Trophoblast cell (in vitro differentiated cells and primary cell): Measurements from ENCODE around the gene GASK1B.

Source experiments
- DNase-seq, 2 donors: peaks; one replicate each; pipeline ENCODE4 v3.0.0-alpha.2; 2016
- H2AFZ ChIP-seq: 2 replicates; pipeline ENCODE4 v1.6.1; 2013; ENCODE audit warnings: low read length, moderate library complexity, mild to moderate bottlenecking; ENCODE audit not compliant: insufficient read depth, poor library complexity
- H2AK5ac ChIP-seq: 2 replicates; pipeline ENCODE4 v1.6.1; 2013; ENCODE audit warnings: mild to moderate bottlenecking, low read length
- H2BK120ac ChIP-seq: 2 replicates; pipeline ENCODE4 v1.6.1; 2013; ENCODE audit warnings: low read length, mild to moderate bottlenecking, moderate library complexity; ENCODE audit not compliant: insufficient read depth, poor library complexity
- H2BK12ac ChIP-seq: 2 replicates; pipeline ENCODE4 v1.6.1; 2013; ENCODE audit warnings: mild to moderate bottlenecking, low read length, moderate library complexity
- H2BK5ac ChIP-seq: 2 replicates; pipeline ENCODE4 v1.6.1; 2013; ENCODE audit warnings: low read length, low read depth, moderate library complexity, mild to moderate bottlenecking; ENCODE audit not compliant: poor library complexity
- H3K14ac ChIP-seq: 2 replicates; pipeline ENCODE4 v1.6.1; 2013; ENCODE audit warnings: mild to moderate bottlenecking, low read length
- H3K18ac ChIP-seq: 2 replicates; pipeline ENCODE4 v1.6.1; 2013; ENCODE audit warnings: mild to moderate bottlenecking, low read length
- H3K23ac ChIP-seq: 2 replicates; pipeline ENCODE4 v1.6.1; 2013; ENCODE audit warnings: low read length
- H3K27ac ChIP-seq: 2 replicates; pipeline ENCODE4 v1.5.1; 2013; ENCODE audit warnings: low read depth, mild to moderate bottlenecking, inconsistent platforms, low read length, moderate library complexity
- H3K27me3 ChIP-seq: 2 replicates; pipeline ENCODE4 v1.6.1; 2013; ENCODE audit warnings: inconsistent platforms, mild to moderate bottlenecking, low read length, moderate library complexity; ENCODE audit not compliant: insufficient read depth
- H3K36me3 ChIP-seq, 2 experiments: 1 replicate in 1 of 2; 2 replicates in 1 of 2; pipeline ENCODE4 v1.6.1; 2013; ENCODE audit warnings: low read length in 2 of 2, mild to moderate bottlenecking in 2 of 2, moderate library complexity in 1 of 2; ENCODE audit not compliant: insufficient read depth in 2 of 2, control insufficient read depth in 1 of 2
- H3K4ac ChIP-seq: 2 replicates; pipeline ENCODE4 v1.6.1; 2013; ENCODE audit warnings: low read depth, mild to moderate bottlenecking, low read length, moderate library complexity
- H3K4me1 ChIP-seq, 2 experiments: 1 replicate in 1 of 2; 2 replicates in 1 of 2; pipeline ENCODE4 v1.6.1; 2013; ENCODE audit warnings: low read length in 2 of 2, mild to moderate bottlenecking in 2 of 2, moderate library complexity in 1 of 2; ENCODE audit not compliant: insufficient read depth in 2 of 2, control insufficient read depth in 1 of 2
- H3K4me2 ChIP-seq: 2 replicates; pipeline ENCODE4 v1.6.1; 2013; ENCODE audit warnings: inconsistent platforms, mild to moderate bottlenecking, low read length, moderate library complexity
- H3K4me3 ChIP-seq: 2 replicates; pipeline ENCODE4 v1.5.1; 2013; ENCODE audit warnings: mild to moderate bottlenecking, low read depth, low read length, inconsistent platforms
- H3K79me1 ChIP-seq: one replicate; pipeline ENCODE4 v1.6.1; 2013; ENCODE audit warnings: low read length
- H3K79me2 ChIP-seq: 2 replicates; pipeline ENCODE4 v1.6.1; 2013; ENCODE audit warnings: low read length, mild to moderate bottlenecking; ENCODE audit not compliant: control insufficient read depth, insufficient read depth, poor library complexity
- H3K9ac ChIP-seq: 2 replicates; pipeline ENCODE4 v1.6.1; 2013; ENCODE audit warnings: mild to moderate bottlenecking, low read length
- H3K9me3 ChIP-seq: 2 replicates; pipeline ENCODE4 v1.6.1; 2013; ENCODE audit warnings: low read depth, mild to moderate bottlenecking, control low read depth, inconsistent platforms, low read length; ENCODE audit not compliant: insufficient read depth
- H4K12ac ChIP-seq: 2 replicates; pipeline ENCODE4 v1.6.1; 2013; ENCODE audit warnings: low read depth, mild to moderate bottlenecking, low read length, moderate library complexity
- H4K8ac ChIP-seq: 2 replicates; pipeline ENCODE4 v1.6.1; 2013; ENCODE audit warnings: low read depth, mild to moderate bottlenecking, low read length, moderate library complexity
- H4K91ac ChIP-seq: one replicate; pipeline ENCODE4 v1.6.1; 2013; ENCODE audit warnings: low read depth, mild to moderate bottlenecking, low read length, moderate library complexity
- WGBS: extraction: QIAGEN DNeasy Blood & Tissue Kit; methylation state at CpG from one replicate; pipeline ENCODE4 v1.1.7; 2013; ENCODE audit warnings: missing lambda C conversion rate; ENCODE audit not compliant: insufficient read length, insufficient coverage; ENCODE audit errors: extremely low coverage; 5-methylcytosine and 5-hydroxymethylcytosine counted together

GASK1B gene

DNA sequence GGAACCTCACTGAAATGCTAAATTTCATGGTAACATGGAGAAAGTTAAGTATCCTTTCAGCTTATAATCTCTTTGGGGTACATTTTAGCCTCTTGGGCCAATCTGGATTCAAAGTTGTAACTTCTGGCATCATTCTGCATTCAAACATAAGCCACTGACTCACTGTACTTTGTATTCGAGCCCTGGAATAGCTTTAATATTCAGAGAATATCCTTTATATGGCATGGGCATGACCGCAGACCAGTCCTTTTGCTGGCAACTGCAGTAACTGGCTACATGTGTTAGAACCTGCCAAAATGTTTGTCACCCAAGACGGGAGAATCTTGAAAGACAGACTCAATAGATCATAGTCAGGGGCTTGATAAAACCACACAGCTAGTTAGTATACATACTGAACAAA is 3.3 kb downstream of the GASK1B start:
- Histone ChIP-seq H3K4me3 (no peak overlapping the region), H3K14ac (no peak overlapping the region), H2AK5ac (no peak overlapping the region), H2BK120ac (peak overlapping the region; percentile 57), H3K4ac (no peak overlapping the region), H3K4me2 (peak overlapping the region; percentile 53), H3K27ac (no peak overlapping the region), H4K8ac (no peak overlapping the region), H3K36me3 (peaks cover 3 to 5% of the 10 kb centered on the region in 2 experiments), H4K91ac (peak overlapping the region; percentile 47), H2AFZ (no peak overlapping the region), H3K18ac (no peak overlapping the region), H3K27me3 (no peaks in the 10 kb centered on the region), H4K12ac (no peak overlapping the region), H2BK5ac (no peak overlapping the region), H3K4me1 (peaks cover 9 to 16% of the 10 kb centered on the region in 2 experiments), H3K23ac (no peak overlapping the region), H3K9me3 (no peaks in the 10 kb centered on the region), H3K79me1 (peaks cover 19% of the 10 kb centered on the region), H3K79me2 (peaks cover 5% of the 10 kb centered on the region), H2BK12ac (peak overlapping the region; percentile 58), H3K9ac (no peak overlapping the region)
- no CpG with 5 or more reads among the region's 3 CpGs for WGBS
- no peak for DNase-seq

DNA sequence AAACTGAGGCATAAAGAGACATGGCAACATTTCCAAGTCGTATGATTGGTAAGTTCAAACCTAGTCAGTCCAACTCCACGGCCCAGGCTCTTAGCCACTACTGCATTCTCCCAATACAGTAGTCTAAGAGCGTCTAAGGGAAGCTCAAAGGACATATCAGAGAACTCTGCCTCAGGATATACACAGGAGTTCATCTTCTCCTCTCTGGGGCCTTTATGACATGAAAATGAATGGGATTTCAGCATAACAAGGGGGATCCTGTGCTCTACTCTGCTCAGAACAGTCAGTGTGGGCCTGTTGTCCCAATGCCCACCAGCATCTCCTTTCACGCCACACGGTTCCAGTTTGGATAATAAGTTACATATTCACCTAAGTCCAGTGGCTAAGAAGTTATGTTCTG is 4.2 kb downstream of the GASK1B start:
- WGBS, result no CpG with 5 or more reads among the region's 5 CpGs
- no peak overlapping the region for H3K4ac ChIP-seq
- no peak overlapping the region for H3K23ac ChIP-seq
- H2AFZ ChIP-seq, result no peak overlapping the region
- no peak overlapping the region for H3K9ac ChIP-seq
- H2BK120ac ChIP-seq, result no peak overlapping the region
- H3K27me3 ChIP-seq, result no peaks in the 10 kb centered on the region
- no peak overlapping the region for H3K18ac ChIP-seq
- H2BK5ac ChIP-seq, result no peak overlapping the region
- no peak for DNase-seq
- no peak overlapping the region for H2AK5ac ChIP-seq
- no peak overlapping the region for H4K12ac ChIP-seq
- no peak overlapping the region for H3K4me3 ChIP-seq
- no peak overlapping the region for H2BK12ac ChIP-seq
- peaks cover 9 to 19% of the 10 kb centered on the region in 2 experiments for H3K4me1 ChIP-seq
- no peak overlapping the region for H4K91ac ChIP-seq
- peaks cover 21% of the 10 kb centered on the region for H3K79me1 ChIP-seq
- H3K36me3 ChIP-seq, result peaks cover 3 to 5% of the 10 kb centered on the region in 2 experiments
- H3K9me3 ChIP-seq, result no peaks in the 10 kb centered on the region
- H4K8ac ChIP-seq, result no peak overlapping the region
- H3K14ac ChIP-seq, result peak overlapping the region; percentile 11
- H3K4me2 ChIP-seq, result peak overlapping the region; percentile 39
- H3K79me2 ChIP-seq, result peaks cover 5% of the 10 kb centered on the region
- no peak overlapping the region for H3K27ac ChIP-seq

DNA sequence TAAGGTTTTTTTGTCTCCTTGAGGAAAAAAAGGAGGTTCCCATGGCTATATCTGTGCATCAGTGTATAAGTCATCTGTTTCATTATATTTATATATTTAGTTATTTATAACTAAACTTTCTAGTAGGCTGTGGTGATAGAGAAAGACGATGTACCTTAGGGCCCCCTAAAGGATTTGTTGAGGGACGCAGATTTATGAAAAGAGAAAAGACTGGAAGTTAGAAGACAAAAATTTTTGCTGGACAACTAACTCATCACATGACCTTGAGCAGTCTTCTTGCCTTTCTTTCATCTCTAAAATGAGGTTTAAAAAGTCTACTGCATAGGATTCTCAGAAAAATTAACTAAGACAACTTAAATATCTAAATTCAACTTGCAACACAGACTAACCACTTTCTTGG is 6.1 kb downstream of the GASK1B start:
- Histone ChIP-seq H3K27me3 (no peaks in the 10 kb centered on the region), H3K27ac (no peak overlapping the region), H3K79me1 (peaks cover 27% of the 10 kb centered on the region), H2BK120ac (no peak overlapping the region), H3K4ac (no peak overlapping the region), H3K9ac (no peak overlapping the region), H3K18ac (no peak overlapping the region), H3K4me2 (no peak overlapping the region), H3K23ac (no peak overlapping the region), H2AFZ (no peak overlapping the region), H4K91ac (no peak overlapping the region), H3K36me3 (peaks cover 3 to 5% of the 10 kb centered on the region in 2 experiments), H2AK5ac (no peak overlapping the region), H3K9me3 (no peaks in the 10 kb centered on the region), H3K4me1 (peaks cover 13 to 24% of the 10 kb centered on the region in 2 experiments), H2BK5ac (no peak overlapping the region), H3K4me3 (no peak overlapping the region), H4K12ac (no peak overlapping the region), H2BK12ac (no peak overlapping the region), H3K14ac (no peak overlapping the region), H3K79me2 (peaks cover 5% of the 10 kb centered on the region), H4K8ac (no peak overlapping the region)
- no peak for DNase-seq
- no CpG with 5 or more reads among the region's 2 CpGs for WGBS

DNA sequence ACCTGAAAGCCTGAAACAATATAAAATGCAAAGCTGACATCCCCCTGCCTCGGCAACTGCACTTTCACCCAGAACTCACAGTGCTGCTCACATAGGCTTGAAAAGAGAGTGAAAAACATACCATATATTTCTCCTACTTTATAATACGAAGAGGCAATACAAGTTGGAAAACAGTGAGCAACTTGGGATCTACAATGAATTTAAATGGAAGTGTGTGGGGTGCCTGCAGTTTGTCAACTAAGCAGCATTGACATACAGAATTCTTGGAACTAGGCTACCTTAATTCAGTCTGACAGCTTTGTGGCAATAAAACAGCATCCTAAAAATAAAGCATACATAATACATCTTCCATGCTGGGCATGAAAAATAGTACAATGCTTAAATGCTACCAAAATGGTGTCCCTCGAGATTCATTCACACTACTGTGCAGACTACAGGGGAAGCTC is 8.0 kb downstream of the GASK1B start:
- Histone ChIP-seq H3K27ac (peak overlapping the region; percentile 42), H3K79me2 (no peaks in the 10 kb centered on the region), H3K4ac (no peak overlapping the region), H3K9me3 (no peaks in the 10 kb centered on the region), H3K4me3 (no peak overlapping the region), H2BK5ac (peak overlapping the region; percentile 35), H3K23ac (no peak overlapping the region), H2AFZ (no peak overlapping the region), H3K79me1 (peaks cover 14% of the 10 kb centered on the region), H3K4me1 (peaks cover 5 to 11% of the 10 kb centered on the region in 2 experiments), H3K9ac (no peak overlapping the region), H2BK120ac (no peak overlapping the region), H4K12ac (no peak overlapping the region), H4K91ac (peak overlapping the region; percentile 58), H3K4me2 (peak overlapping the region; percentile 26), H2BK12ac (no peak overlapping the region), H3K14ac (no peak overlapping the region), H3K18ac (no peak overlapping the region), H3K36me3 (no peaks in the 10 kb centered on the region), H4K8ac (no peak overlapping the region), H2AK5ac (no peak overlapping the region), H3K27me3 (no peaks in the 10 kb centered on the region)
- DNase-seq, result no peak
- WGBS, result no CpG with 5 or more reads among the region's 3 CpGs
